GM23338 (cell line): ENCODE results near the gene OST4. TPM values are rescaled to one million over a fixed set of nuclear protein-coding genes. Genes with fewer than 3 reads are reported as not detected.
A peak's percentile ranks its signal among the peaks of the same experiment; 100 is the strongest.

ENCODE experiments used
- ATAC-seq: fragments of 200-7000 bp; cut with Tn5 transposase; 3 replicates; pipeline ENCODE4 v1.9.1; 2020
- DNase-seq: peaks from one replicate; pipeline ENCODE4 v3.0.0-alpha.2; 2015; ENCODE audit warnings: low spot score
- H2AFZ ChIP-seq: fragments of 200-600 bp; sonication (generic); 2 replicates; pipeline ENCODE4 v1.8.0; 2016; ENCODE audit warnings: antibody characterized with exemption, mild to moderate bottlenecking, moderate library complexity
- H3F3A ChIP-seq: fragments of 200-600 bp; sonication (generic); replicated peaks from 2 replicates; pipeline ENCODE4 v1.8.0; 2017; ENCODE audit warnings: antibody characterized with exemption, mixed run types, low read depth
- H3K27ac ChIP-seq: fragments of 200-600 bp; sonication (generic); 2 replicates; pipeline ENCODE4 v1.6.1; 2016; ENCODE audit warnings: low read depth
- H3K27me3 ChIP-seq: fragments of 200-600 bp; sonication (generic); 2 replicates; pipeline ENCODE4 v1.8.0; 2016; ENCODE audit warnings: mild to moderate bottlenecking, mixed run types, moderate library complexity; ENCODE audit not compliant: insufficient read depth
- H3K36me3 ChIP-seq: fragments of 200-600 bp; sonication (generic); 2 replicates; pipeline ENCODE4 v1.8.0; 2016; ENCODE audit warnings: mild to moderate bottlenecking; ENCODE audit not compliant: insufficient read depth
- H3K4me1 ChIP-seq: fragments of 200-600 bp; sonication (generic); 2 replicates; pipeline ENCODE4 v1.8.0; 2016; ENCODE audit warnings: mild to moderate bottlenecking, moderate library complexity; ENCODE audit not compliant: insufficient read depth
- H3K4me2 ChIP-seq: fragments of 200-600 bp; sonication (generic); 2 replicates; pipeline ENCODE4 v1.7.1; 2017; ENCODE audit warnings: mixed run types
- H3K4me3 ChIP-seq: fragments of 200-600 bp; sonication (generic); 2 replicates; pipeline ENCODE4 v1.6.1; 2016; ENCODE audit warnings: mixed run types
- H3K79me2 ChIP-seq: fragments of 200-600 bp; sonication (generic); replicated peaks from 2 replicates; pipeline ENCODE4 v1.8.0; 2017; ENCODE audit warnings: mild to moderate bottlenecking; ENCODE audit not compliant: insufficient read depth
- H3K9me2 ChIP-seq: fragments of 200-600 bp; sonication (generic); 2 replicates; pipeline ENCODE4 v1.8.0; 2017; ENCODE audit not compliant: insufficient read depth
- H4K20me1 ChIP-seq: fragments of 200-600 bp; sonication (generic); replicated peaks from 2 replicates; pipeline ENCODE4 v1.8.0; 2017; ENCODE audit warnings: mild to moderate bottlenecking; ENCODE audit not compliant: insufficient read depth
- H3K27ac Mint-ChIP-seq: 2 replicates; pipeline ENCODE4 v1.8.0; 2020; ENCODE audit warnings: inconsistent platforms, mild to moderate bottlenecking, moderate library complexity, mixed read lengths
- H3K27me3 Mint-ChIP-seq: 3 replicates; pipeline ENCODE4 v1.8.0; 2022; ENCODE audit warnings: low read depth, mild to moderate bottlenecking, moderate library complexity, mixed read lengths, inconsistent platforms; ENCODE audit not compliant: insufficient read depth, poor library complexity
- H3K36me3 Mint-ChIP-seq: 3 replicates; pipeline ENCODE4 v1.8.0; 2021; ENCODE audit warnings: low read depth, mild to moderate bottlenecking, inconsistent platforms, moderate library complexity, mixed read lengths
- H3K4me1 Mint-ChIP-seq: 3 replicates; pipeline ENCODE4 v1.8.0; 2020; ENCODE audit warnings: mild to moderate bottlenecking, inconsistent platforms, mixed read lengths
- H3K4me3 Mint-ChIP-seq: 3 replicates; pipeline ENCODE4 v1.8.0; 2021; ENCODE audit warnings: moderate library complexity, mild to moderate bottlenecking, inconsistent platforms, mixed read lengths
- H3K9me3 Mint-ChIP-seq: 3 replicates; pipeline ENCODE4 v1.8.0; 2020; ENCODE audit warnings: moderate library complexity, mild to moderate bottlenecking, inconsistent platforms, mixed read lengths
- CREB1 ChIP-seq: fragments of 250-450 bp; sonication (Bioruptor Pico); IDR thresholded peaks from 2 replicates; pipeline ENCODE4 v1.5.0; 2020; ENCODE audit warnings: low read depth, mild to moderate bottlenecking, moderate library complexity
- CTCF ChIP-seq, 2 experiments: fragments of 200-600 bp in 1 of 2; sonication (generic) in 1 of 2; conservative IDR thresholded peaks; 2 replicates each; pipeline versions ENCODE4 v1.5.1 to v1.6.1; 2016 to 2017; ENCODE audit warnings: antibody characterized with exemption in 2 of 2, low read depth in 2 of 2, mild to moderate bottlenecking in 2 of 2, moderate library complexity in 1 of 2
- JUNB ChIP-seq: IDR thresholded peaks from one replicate; pipeline ENCODE4 v1.6.1; 2016; ENCODE audit warnings: antibody characterized with exemption; ENCODE audit not compliant: unreplicated experiment
- NANOG ChIP-seq: IDR thresholded peaks from 2 replicates; pipeline ENCODE4 v1.6.1; 2016; ENCODE audit warnings: antibody characterized with exemption, borderline replicate concordance
- POLR2AphosphoS5 ChIP-seq: IDR thresholded peaks from 2 replicates; pipeline ENCODE4 v1.6.1; 2016; ENCODE audit warnings: antibody characterized with exemption, low read depth
- REST ChIP-seq: IDR thresholded peaks from one replicate; pipeline ENCODE4 v1.6.1; 2018; ENCODE audit warnings: antibody characterized with exemption; ENCODE audit not compliant: unreplicated experiment
- polyA plus RNA-seq: library from polyadenylated mRNA; unstranded; fragments of >200 nt; fragmentation: Nextera tagmentation; extraction: Ambion mirVana; gene quantifications from 2 replicates; pipeline ENCODE4 v1.2.1, GENCODE V29; 2016
- total RNA-seq: library from RNA; depleted of rRNA; stranded (reverse); fragments of >200 nt; shearing (Covaris generic); gene quantifications from 2 replicates; pipeline ENCODE4 v1.2.3, GENCODE V29; 2014

OST4 gene
- total and polyA plus RNA-seq, 2 experiments from 2014 or later = 226 to 568 TPM

- peak; percentile 71 for DNase-seq
- peak within 1 kb of the TSS; percentile 99 for H2AFZ ChIP-seq
- H3K36me3 Mint-ChIP-seq = no peaks in the 10 kb centered on the region
Measured at GRCh38 chr2:27086724-27087593, 15.5 kb upstream of the OST4 start, which contains the start of gene KHK. KHK (plus strand) TSS chr2:27086772; CDS start chr2:27087260, 488 bp downstream.

GRCh38 chr2:27086090-27086723 is 14.8 kb upstream of the OST4 start:
- Mint-ChIP-seq H3K4me1 (peaks cover 30% of the 10 kb centered on the region), H3K27me3 (peaks cover 26% of the 10 kb centered on the region), H3K36me3 (no peaks in the 10 kb centered on the region), H3K27ac (no peak overlapping the region), H3K4me3 (peak overlapping the region; percentile 82), H3K9me3 (no peaks in the 10 kb centered on the region; the same call in 2 of the 3 replicates)
- Histone ChIP-seq H3K27me3 (peaks cover 16% of the 10 kb centered on the region), H3K4me1 (peaks cover 15% of the 10 kb centered on the region), H4K20me1 (no peaks in the 10 kb centered on the region; the same call in 1 of the 2 replicates), H2AFZ (peak overlapping the region; percentile 99), H3K27ac (no peak overlapping the region), H3F3A (peaks cover 8% of the 10 kb centered on the region; the same call in 1 of the 2 replicates), H3K9me2 (no peaks in the 10 kb centered on the region), H3K36me3 (no peaks in the 10 kb centered on the region), H3K4me2 (peak overlapping the region; percentile 91), H3K79me2 (no peaks in the 10 kb centered on the region), H3K4me3 (peak overlapping the region; percentile 87)
- TF ChIP-seq JUNB (no peak), NANOG (no peak), POLR2AphosphoS5 (peak; percentile 60; the same call in 1 of the 2 replicates), CTCF (conservative IDR thresholded peaks at IDR 0.05; ENCODE audit: low read depth in 2 of 2) (peak; percentile 47 to 89), CREB1 (CRISPR knock-in tag) (peak; percentile 84)
- peak; percentile 91 for DNase-seq
- peak; percentile 83 for ATAC-seq

More at GRCh38 chr2:27086724-27087593, 15.5 kb upstream of the OST4 start, which contains the start of gene KHK:
- no peaks in the 10 kb centered on the region; the same call in 1 of the 2 replicates for H4K20me1 ChIP-seq
- peak; percentile 51 for ATAC-seq
- H3K79me2 ChIP-seq = no peaks in the 10 kb centered on the region
- no peaks in the 10 kb centered on the region for H3K36me3 ChIP-seq
- H3K4me2 ChIP-seq = peak within 1 kb of the TSS; percentile 95
- Mint-ChIP-seq H3K27me3 (peaks cover 25% of the 10 kb centered on the region), H3K27ac (no peak within 1 kb of the TSS), H3K9me3 (no peaks in the 10 kb centered on the region; the same call in 2 of the 3 replicates), H3K4me1 (peaks cover 25% of the 10 kb centered on the region), H3K4me3 (peak within 1 kb of the TSS; percentile 82)
- H3K27me3 ChIP-seq = peaks cover 16% of the 10 kb centered on the region
- no peak within 1 kb of the TSS for H3K27ac ChIP-seq
- peak within 1 kb of the TSS; percentile 87 for H3K4me3 ChIP-seq
- peaks cover 10% of the 10 kb centered on the region for H3K4me1 ChIP-seq
- no peaks in the 10 kb centered on the region for H3K9me2 ChIP-seq
- peak; percentile 57 for TF ChIP-seq POLR2AphosphoS5
- no peak for TF ChIP-seq REST
- TF ChIP-seq JUNB = no peak
- H3F3A ChIP-seq = peaks cover 8% of the 10 kb centered on the region; the same call in 1 of the 2 replicates
